Pancreas (tissue), 10 donors: ENCODE results near the gene AASDH. TPM values are rescaled to one million over a fixed set of nuclear protein-coding genes. Genes with fewer than 3 reads are reported as not detected.

ENCODE experiments used
- ATAC-seq, 4 donors: fragments of 200-7000 bp; cut with Tn5 transposase; one replicate each; pipeline versions ENCODE4 v1.8.0 to v1.9.1; 2020; ENCODE audit warnings: mild to moderate bottlenecking in 4 of 4, moderate library complexity in 4 of 4
- DNase-seq, 6 donors: peaks; one replicate each; pipeline ENCODE4 v3.0.0-alpha.2; 2020
- FAIRE-seq: peaks from 2 replicates; lab custom pipeline; 2012; peaks lifted over from hg19 to GRCh38; lab: Jason Lieb, UNC
- H3K27ac ChIP-seq, 4 donors: fragments of 200-600 bp; sonication (generic); 1 replicate in 3 of 4; 2 replicates in 1 of 4; pipeline versions ENCODE4 v1.5.0 to v1.8.0; 2020
- H3K27me3 ChIP-seq, 4 donors: fragments of 200-600 bp; one replicate each; pipeline ENCODE4 v1.8.0; 2021
- H3K36me3 ChIP-seq, 3 donors: fragments of 200-600 bp; sonication (generic) in 1 of 3; one replicate each; pipeline versions ENCODE4 v1.5.0 to v1.8.0; 2020 to 2021
- H3K4me1 ChIP-seq, 3 donors: fragments of 200-600 bp; one replicate each; pipeline ENCODE4 v1.8.0; 2021
- H3K4me3 ChIP-seq, 4 donors: fragments of 200-600 bp; sonication (generic) in 2 of 4; one replicate each; pipeline versions ENCODE4 v1.5.0 to v1.8.0; 2020 to 2021
- H3K9me3 ChIP-seq, 4 donors: fragments of 200-600 bp; one replicate each; pipeline ENCODE4 v1.8.0; 2021
- WGBS, 2 donors: extraction: QIAGEN DNeasy Blood & Tissue Kit; methylation state at CpG; one replicate each; pipeline ENCODE4 v1.1.7; 2013; 5-methylcytosine and 5-hydroxymethylcytosine counted together
- intact Hi-C, 3 donors: fragments of 100-400 bp; cut with DNase I; formaldehyde crosslinking; loops; one replicate each; pipeline versions ENCODE4 v1.11.1 to v1.14.2; 2022
- polyA plus RNA-seq, 2 donors: library from polyadenylated mRNA; stranded (reverse); fragments of 200-250 nt; gene quantifications; one replicate each; pipeline ENCODE4 v1.2.3, GENCODE V29; 2013
- total RNA-seq, 6 donors: library from RNA; stranded (reverse); fragmentation: NEBNext Ultra II Directional in 4 of 6; extraction: Animal tissue kit (Norgen Biotek cat#: 25700) in 4 of 6; gene quantifications; one replicate each; pipeline versions ENCODE4 v1.2.1 to v1.2.4, GENCODE V29; 2021 to 2023
- TF ChIP-seq, protein P1 (sequence below), 4 donors: fragments of 200-600 bp; sonication (generic) in 3 of 4; IDR thresholded peaks; one replicate each; pipeline versions ENCODE4 v1.5.0 to v1.8.0; 2021; ENCODE audit warnings: antibody characterized with exemption in 4 of 4
- donor health status: healthy with polysubstance abuse.
- donor health status: DM: no; HTN: no; CAD: no; lungs with moderate emphysema.
- donor health status: DM: no; HTN: no; CAD: no.
- donor health status: control.
- donor health status: control.
- donor health status: Bipolar disorder and iron deficiency.
- donor health status: DM: yes; HTN: yes; CAD: no.
- donor health status: DM: no; HTN: no; CAD: no.
- donor health status: DM: no; HTN: no; CAD: no.
- donor health status: DM: yes; HTN: yes; CAD: no.

Gene AASDH
- total and polyA plus RNA-seq, 8 donors, result 1.9 to 7.3 (median 4.6) TPM

GRCh38 chr4:56406151-56406550 lies 18.9 kb upstream of the AASDH start:
- TF ChIP-seq, protein P1, sequence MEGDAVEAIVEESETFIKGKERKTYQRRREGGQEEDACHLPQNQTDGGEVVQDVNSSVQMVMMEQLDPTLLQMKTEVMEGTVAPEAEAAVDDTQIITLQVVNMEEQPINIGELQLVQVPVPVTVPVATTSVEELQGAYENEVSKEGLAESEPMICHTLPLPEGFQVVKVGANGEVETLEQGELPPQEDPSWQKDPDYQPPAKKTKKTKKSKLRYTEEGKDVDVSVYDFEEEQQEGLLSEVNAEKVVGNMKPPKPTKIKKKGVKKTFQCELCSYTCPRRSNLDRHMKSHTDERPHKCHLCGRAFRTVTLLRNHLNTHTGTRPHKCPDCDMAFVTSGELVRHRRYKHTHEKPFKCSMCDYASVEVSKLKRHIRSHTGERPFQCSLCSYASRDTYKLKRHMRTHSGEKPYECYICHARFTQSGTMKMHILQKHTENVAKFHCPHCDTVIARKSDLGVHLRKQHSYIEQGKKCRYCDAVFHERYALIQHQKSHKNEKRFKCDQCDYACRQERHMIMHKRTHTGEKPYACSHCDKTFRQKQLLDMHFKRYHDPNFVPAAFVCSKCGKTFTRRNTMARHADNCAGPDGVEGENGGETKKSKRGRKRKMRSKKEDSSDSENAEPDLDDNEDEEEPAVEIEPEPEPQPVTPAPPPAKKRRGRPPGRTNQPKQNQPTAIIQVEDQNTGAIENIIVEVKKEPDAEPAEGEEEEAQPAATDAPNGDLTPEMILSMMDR (IDR thresholded peaks at IDR 0.05), result no peak
- no peak overlapping the region for H3K4me3 ChIP-seq
- FAIRE-seq (no peak), DNase-seq (no peak), ATAC-seq (no peak)
- intact Hi-C loops, result no loop called here
- H3K4me1 ChIP-seq, result peaks cover 3 to 6% (median 5%) of the 10 kb centered on the region in 3 donors
- 73 to 87% methylated on average over 4 of the region's 4 CpGs for WGBS, 2 donors
- H3K27ac ChIP-seq, result no peak overlapping the region
- no peaks in the 10 kb centered on the region for H3K36me3 ChIP-seq
- no peaks in the 10 kb centered on the region for H3K27me3 ChIP-seq
- H3K9me3 ChIP-seq, result no peaks in the 10 kb centered on the region

DNA sequence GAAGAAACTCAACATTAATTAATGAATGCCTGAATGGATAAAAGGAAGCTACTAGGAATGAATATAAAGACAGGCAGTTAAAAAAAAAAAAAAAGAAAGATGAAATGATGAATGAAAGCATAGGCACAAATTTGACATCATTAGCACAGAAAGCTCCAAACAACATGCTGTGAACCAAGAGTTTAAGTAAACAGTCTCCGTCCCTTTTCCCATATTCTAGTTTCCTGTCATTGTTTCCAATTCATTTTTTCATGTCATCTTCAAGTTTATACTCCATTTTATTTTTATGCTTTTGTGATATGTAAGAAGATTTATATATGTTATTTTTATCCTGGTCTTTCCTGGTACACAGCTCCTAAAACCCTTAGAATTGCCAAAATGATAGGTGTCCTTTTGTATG lies 17.7 kb upstream of the AASDH start:
- intact Hi-C loops, result no loop called here
- ATAC-seq (no peak), DNase-seq (no peak), FAIRE-seq (no peak)
- no peak overlapping the region for H3K27ac ChIP-seq
- H3K4me1 ChIP-seq, result peaks cover 0 to 5% (median 0%) of the 10 kb centered on the region in 3 donors
- TF ChIP-seq, protein P1 (IDR thresholded peaks at IDR 0.05), result no peak
- H3K36me3 ChIP-seq, result no peaks in the 10 kb centered on the region
- no peaks in the 10 kb centered on the region for H3K27me3 ChIP-seq
- WGBS, 2 donors, result 85 to 90% methylated on average over 1 of the region's 1 CpG
- no peak overlapping the region for H3K4me3 ChIP-seq
- H3K9me3 ChIP-seq, result no peaks in the 10 kb centered on the region

GRCh38 chr4:56400560-56400959 lies 13.3 kb upstream of the AASDH start:
- no peak overlapping the region for H3K4me3 ChIP-seq
- no peak for FAIRE-seq

GRCh38 chr4:56391270-56391669 lies 4.0 kb upstream of the AASDH start:
- Histone ChIP-seq H3K27ac (no peak overlapping the region), H3K4me1 (peaks cover 0 to 13% (median under 1%) of the 10 kb centered on the region in 3 donors), H3K9me3 (no peaks in the 10 kb centered on the region), H3K36me3 (no peaks in the 10 kb centered on the region), H3K4me3 (no peak overlapping the region), H3K27me3 (no peaks in the 10 kb centered on the region)
- FAIRE-seq, result no peak
- WGBS, 2 donors, result 94 to 96% methylated on average over 8 of the region's 8 CpGs
- DNase-seq, result no peak
- no peak for ATAC-seq
- intact Hi-C loops, result no loop called here
- TF ChIP-seq, protein P1 (IDR thresholded peaks at IDR 0.05), result no peak

More at GRCh38 chr4:56400560-56400959, 13.3 kb upstream of the AASDH start:
- no peak for DNase-seq
- TF ChIP-seq, protein P1 (IDR thresholded peaks at IDR 0.05), result no peak
- ATAC-seq, result no peak
- no peaks in the 10 kb centered on the region for H3K9me3 ChIP-seq
- no peak overlapping the region for H3K27ac ChIP-seq
- 79 to 85% methylated on average over 6 of the region's 6 CpGs for WGBS, 2 donors
- intact Hi-C loops, result no loop called here
- H3K27me3 ChIP-seq, result no peaks in the 10 kb centered on the region
- no peaks in the 10 kb centered on the region for H3K36me3 ChIP-seq
- H3K4me1 ChIP-seq, result no peaks in the 10 kb centered on the region

GRCh38 chr4:56389558-56389957 lies 2.3 kb upstream of the AASDH start:
- intact Hi-C loops, result no loop called here
- WGBS, 2 donors, result 22 to 30% methylated on average over 1 of the region's 1 CpG
- TF ChIP-seq, protein P1 (IDR thresholded peaks at IDR 0.05), result no peak
- DNase-seq (no peak), FAIRE-seq (no peak), ATAC-seq (no peak)
- H3K27me3 ChIP-seq, result no peaks in the 10 kb centered on the region
- no peak overlapping the region for H3K27ac ChIP-seq
- H3K4me1 ChIP-seq, result peaks cover 0 to 13% (median 5%) of the 10 kb centered on the region in 3 donors
- no peaks in the 10 kb centered on the region for H3K9me3 ChIP-seq
- H3K36me3 ChIP-seq, result no peaks in the 10 kb centered on the region
- H3K4me3 ChIP-seq, result no peak overlapping the region
